GM21723 (cell line): ENCODE data around the gene CA6.
"Not testable (repeated sequence)": the region's sequence is repeated elsewhere in the genome, so short reads cannot be mapped to it uniquely, and the experiment has no call there.

ENCODE experiments used
- ATAC-seq: cut with Tn5 transposase; IDR thresholded peaks from one replicate; pipeline ENCODE4 v1.9.1; 2021; ENCODE audit warnings: mild to moderate bottlenecking, moderate library complexity; ENCODE audit not compliant: unreplicated experiment

Gene CA6

DNA sequence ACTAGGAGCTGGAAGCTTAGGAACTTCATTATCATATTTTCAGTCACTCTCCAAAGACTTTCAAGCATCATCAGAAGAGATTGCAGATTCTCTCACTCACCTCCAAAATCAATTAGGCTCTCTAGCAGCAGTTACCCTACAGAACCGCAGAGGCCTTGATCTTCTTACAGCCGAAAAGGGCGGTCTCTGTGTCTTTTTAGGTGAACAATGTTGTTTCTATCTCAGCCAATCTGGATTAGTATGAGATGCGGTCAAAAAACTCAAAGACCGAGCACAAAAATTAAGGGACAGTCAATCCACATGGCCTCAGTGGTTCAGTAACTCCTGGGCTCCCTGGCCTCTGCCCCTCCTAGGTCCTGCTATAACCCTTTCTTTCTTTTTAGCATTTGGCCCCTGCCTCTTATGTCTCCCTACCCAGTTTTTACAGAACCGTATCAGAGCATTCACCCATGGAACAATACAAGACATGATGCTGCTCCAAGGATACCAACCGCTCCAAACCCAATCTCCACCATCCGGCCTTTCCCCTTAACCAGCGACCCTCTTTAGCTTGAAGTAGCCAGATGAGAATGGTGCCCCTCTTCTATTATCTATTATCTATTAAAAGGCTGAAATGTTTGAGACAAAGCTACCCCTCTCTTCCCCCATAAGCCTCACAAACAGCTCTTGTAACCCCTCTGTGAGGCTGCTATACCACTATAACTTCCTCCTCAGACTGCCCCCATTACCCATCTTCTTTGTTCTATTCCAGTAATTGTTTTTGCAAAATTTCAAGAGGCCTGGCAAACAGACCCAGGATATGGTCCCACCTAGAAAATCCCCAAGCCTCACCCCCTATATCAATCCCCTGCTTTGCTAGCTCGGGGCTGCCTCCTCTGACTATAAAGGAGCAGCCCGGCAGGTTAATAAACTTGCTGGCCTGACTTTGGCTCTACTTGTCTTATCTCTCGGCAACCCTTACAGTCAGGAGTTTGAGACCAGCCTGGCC lies 18.7 kb upstream of the CA6 start:
- ATAC-seq: no peak

DNA sequence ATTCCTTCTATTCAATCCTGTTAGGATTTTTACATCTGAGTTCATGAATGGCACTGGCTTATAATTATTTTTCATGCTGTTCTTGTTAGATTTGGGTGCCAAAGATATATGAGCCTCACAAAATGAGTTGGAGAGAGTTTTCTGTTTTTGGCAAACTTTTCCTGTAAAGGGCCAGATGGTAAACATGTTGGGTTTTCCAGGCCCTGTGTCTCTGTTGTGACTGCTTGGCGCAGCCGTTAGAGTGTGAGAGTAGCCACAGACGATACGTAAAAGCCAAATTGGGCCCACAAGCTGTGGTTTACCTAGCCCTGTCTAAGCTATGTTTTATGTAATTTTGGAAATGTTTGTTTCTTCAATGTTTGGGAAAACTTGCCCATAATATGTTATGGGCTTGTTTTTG lies 15.6 kb upstream of the CA6 start:
- ATAC-seq: no peak

DNA sequence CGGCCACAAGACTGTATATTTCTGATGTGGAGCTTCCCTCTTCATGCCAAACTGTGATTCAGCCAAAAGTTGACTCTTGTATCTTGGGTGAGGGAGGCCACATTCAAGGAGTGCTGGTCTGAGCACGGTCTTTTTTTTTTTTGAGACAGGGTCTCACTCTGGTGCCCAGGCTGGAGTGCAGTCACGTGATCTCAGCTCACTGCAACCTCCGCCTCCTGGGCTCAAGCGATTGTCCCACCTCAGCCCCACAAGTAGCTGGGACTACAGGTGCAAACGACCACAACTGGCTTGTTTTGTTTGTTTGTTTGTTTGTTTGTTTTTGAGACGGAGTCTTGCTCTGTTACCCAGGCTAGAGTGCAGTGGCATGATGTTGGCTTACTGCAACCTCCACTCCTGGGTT lies 8.6 kb upstream of the CA6 start:
- ATAC-seq: not testable (repeated sequence)

DNA sequence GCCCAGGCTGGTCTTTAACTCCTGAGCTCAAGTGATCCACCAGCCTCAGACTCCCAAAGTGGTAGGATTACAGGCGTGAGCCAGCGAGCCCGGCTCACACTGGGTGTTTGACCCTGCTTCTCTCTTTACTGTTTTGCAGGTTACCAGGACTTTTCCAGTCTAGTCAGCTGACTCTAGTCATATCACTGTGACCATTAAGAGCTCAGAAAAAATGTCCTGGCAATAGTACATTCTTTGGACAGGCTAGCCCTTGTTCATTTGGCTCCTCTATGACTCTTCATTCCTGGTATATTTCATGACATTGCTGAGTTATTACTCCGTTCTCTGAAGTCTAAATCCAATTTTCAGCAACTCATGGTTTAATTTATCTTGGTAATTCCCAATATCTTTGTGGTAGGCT lies 8.0 kb upstream of the CA6 start:
- ATAC-seq: no peak

DNA sequence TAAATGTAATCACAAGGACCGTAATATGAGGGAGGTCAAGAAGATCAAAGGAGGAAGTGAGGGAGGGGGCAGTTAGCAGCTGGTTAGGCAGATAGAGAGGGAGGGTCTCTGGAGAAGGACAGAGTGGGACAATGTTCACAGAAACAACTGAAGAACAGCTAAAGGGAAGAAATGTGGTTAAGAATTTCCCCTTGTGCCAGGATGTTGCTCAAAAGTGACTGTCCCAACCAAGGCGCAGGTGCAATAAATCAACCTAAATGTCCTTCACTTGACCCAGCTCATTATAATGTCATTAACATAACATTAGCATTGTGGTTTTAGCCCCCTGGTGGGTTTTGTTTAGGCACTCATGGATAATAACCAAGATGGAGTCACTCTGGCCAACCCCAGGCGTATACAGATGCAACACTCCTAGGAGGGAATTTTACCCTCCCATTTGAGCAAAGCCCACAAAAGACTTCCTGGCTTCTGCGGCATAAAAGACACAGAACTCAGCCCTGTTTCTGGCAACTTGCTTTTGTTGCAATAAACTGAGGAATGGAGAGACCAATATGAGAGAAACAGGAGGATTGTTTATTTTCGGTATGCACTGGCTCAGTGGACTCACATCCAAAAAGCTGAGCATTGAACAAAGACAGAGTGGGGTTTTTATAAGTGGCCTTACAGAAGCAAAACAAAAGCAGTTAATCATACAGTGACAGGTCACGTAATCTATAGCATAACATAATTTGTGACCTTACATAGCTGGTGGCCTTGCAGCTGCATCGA lies 7.3 kb upstream of the CA6 start:
- ATAC-seq: no peak

DNA sequence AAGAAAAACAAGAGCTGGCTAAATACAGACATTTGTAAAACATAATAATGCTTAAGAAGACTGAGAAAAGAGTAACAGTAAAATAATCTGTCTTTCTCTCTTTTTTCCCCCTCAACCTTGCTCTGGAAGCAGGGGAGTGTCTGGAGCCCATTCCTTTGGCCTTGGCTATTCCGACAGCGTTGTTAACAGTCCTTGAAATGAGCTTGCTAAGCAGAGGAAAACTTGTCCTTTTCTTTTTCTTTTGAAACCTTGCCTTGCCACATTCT lies 6.7 kb upstream of the CA6 start:
- no peak for ATAC-seq

DNA sequence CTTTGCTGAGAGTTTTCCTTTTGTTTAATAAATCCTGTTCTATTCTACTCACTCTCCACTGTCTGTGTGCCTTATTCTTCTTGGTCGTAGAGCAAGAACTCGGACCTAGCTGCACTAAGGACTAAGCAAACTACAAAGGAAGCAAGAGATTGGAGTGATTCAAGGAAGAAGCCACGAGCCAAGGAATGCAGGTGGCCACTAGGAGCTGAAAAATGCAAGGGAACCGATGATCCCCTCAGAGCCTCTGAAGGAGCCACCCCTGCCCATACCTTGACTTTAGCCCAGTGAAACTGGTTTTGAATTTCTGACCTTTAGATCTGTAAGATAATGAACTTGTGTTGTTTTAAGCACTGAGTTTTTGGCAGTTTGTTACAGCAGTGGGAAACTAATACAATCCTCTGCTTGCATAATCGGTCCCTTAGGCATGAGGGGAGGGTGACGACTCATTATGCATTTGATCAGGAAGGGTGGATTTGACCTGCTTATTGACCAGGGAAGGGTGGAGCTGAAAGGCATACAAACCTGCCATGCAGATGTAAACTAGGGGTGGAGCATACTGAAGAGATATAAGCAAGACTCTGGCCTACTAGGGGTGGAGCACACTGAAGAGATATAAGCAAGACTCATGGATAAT lies 6.2 kb upstream of the CA6 start:
- no peak for ATAC-seq

DNA sequence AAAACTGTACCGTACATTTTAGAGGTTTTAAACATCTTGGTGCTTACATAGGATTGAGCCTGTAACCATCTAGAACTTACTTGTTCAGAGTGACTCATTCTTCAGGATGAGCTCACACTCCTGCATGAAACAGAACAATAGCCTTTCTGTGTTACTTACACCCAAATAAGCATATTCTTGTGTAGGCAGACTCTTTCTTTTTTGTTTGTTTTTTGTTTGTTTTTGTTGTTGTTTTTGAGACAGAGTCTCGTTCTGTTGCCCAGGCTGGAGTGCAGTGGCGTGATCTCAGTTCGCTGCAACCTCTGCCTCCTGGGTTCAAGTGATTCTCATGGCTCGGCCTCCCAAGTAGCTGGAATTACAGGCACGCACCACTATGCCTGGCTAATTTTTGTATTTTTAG lies 3.8 kb upstream of the CA6 start:
- no peak for ATAC-seq

DNA sequence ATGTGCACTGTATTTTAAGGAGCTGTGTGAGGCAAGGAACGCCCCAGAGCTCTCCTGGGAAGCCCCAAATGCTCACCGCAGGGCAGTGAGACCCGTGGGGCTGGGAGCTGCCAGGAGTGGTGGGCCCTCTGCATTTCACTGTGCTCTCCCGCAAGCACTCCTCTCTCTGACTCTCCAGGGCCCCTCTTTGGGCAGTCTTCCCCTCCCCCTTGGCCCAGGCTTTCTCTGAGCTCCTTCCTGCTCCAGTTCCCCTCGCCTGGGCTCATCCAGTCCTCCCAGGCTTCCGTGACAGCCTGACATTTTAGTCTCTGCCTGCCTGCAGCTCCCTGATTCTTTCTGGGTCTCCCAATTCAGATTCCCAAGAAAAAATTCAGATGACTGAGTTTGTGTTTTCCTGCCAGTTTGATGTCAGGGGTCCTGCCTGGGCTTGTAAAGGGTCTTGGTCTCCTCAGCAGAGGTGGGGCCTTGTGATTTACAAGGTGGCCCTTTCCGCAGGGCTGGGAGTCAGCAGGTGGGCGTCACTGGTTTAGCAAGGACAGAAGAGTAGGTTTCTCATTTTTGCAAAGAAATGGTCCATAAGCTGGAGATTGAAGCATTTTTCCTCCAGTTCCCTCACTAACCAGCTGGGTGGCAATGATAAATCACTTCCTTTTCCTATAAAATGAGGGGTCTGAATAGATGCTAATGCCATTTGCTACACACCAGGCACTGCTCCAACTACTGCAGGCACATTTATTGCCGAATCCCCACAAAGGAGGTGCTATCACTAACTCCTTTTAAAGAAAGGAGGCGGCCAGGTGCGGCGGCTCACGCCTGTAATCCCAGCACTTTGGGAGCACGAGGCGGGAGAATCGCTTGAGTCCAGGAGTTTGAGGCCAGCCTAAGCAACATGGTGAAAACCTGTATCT lies 1.9 kb upstream of the CA6 start:
- ATAC-seq: no peak

DNA sequence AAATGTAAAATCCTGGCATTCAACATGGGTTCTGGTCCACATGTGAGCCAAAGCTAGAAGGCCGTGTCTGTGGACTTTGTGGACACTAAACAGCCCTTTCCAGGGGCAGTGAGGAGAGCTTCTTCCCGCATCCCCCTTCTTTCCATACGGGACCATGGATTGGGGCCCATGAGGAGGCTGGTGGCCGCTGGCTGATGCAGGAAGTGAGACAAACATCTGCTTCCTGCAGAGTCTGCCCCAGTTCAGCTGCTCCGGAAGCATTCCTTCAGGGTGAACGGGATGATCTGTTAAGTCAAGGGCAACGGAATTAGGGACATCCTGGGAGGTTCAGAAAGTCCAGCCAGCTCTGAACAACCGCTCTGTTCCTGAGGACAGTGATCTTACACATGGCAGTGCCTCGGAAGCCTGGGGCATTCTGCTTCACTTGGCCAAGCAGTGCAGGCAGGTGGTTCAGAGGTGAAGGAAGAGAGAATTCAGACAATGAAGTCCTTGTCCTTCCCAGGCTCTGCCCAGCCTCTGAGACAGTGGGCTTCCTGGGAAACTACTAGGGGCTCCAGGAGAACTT lies 1.5 kb downstream of the CA6 start:
- ATAC-seq: no peak

DNA sequence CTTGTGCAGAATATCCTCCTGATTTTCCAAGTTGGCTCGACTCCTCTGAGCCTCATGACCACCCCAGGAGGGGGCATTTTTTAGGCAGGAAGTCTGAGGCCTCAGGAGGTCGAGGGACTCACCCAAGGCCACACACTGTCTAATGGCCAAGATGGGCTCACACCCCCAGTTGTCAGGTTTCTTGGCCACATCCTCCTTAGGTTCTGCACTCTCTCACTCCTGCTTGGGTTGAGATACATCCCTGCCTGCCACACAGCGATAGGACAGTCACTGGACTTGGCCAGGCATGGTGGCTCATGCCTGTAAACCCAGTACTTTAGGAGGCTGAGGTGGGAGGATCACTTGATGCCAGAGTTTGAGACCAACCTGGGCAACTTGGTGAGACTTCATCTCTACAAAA lies 4.6 kb downstream of the CA6 start:
- no peak for ATAC-seq

DNA sequence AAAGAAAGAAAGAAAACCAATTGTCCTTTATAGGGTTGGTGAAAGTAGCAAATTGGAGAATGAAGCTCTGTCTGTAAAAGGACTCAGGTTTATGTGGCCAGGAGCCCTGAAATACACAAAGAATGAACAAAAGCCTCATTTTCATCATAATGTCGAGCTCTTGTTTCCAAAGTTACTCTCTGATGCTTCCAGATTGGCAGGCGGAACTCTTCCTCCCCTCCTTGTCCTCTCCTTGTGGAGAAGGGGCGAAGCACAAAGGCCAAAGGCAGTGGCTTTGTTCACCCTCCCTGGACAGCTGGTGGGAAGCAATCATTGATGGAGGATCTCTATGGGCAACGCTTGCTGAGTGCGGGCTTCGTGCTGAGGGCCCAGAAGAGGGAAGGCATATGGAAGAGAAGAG lies 5.6 kb downstream of the CA6 start:
- ATAC-seq: no peak

DNA sequence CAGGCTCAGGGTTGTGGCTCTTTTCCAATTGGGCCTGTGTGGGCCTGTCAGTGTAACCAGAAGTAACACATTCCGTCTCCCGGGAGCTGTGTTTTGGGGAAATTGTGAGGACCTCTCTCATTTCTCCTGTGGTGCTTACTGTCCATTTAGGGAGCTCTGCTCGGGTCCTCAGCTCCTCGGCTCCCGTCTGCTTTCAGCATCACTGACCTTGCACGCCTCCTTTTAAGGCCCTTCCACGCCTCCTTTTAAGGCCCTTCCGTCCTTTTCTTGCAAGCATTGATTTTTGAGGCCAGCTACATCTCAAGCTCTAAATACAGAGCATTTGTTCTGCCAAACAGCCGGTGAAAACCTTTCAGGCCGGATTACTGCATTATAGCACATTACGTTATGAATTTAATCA lies 9.7 kb downstream of the CA6 start:
- ATAC-seq: no peak

DNA sequence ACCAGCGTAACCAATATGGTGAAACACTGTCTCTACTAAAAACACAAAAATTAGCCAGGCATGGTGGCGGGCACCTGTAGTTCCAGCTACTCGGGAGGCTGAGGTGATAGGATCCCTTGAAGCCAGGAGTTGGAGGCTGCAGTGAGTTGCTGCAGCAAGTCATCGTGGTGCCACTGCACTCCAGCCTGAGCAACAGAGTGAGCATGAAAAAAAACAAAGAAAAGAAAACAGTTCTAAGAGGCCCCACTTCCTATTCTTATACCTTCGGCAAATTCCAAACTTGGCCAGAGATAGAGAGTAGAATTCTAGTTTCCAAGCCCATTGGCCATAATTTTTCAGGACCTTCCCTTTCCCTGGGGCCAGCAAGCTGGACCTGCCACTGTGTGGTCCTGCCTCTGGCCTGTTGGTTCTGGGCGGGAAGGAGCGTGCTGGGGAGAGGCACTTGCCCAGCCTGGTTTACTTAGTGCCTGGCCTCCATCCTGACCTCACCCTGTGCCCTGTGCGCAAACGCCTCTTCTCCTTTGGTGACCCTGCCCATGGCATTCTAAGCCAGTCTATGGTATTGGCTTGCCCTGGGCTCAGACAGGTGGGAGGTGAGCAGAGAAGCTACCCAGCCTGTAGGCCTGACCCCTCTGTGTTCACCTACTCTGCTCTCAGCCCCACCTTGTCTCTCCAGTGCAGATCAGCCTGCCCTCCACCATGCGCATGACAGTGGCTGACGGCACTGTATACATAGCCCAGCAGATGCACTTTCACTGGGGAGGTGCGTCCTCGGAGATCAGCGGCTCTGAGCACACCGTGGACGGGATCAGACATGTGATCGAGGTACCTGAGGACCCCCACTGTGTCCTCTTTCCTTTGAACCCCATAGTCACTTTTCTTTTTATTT lies 11.0 kb downstream of the CA6 start:
- ATAC-seq: no peak

DNA sequence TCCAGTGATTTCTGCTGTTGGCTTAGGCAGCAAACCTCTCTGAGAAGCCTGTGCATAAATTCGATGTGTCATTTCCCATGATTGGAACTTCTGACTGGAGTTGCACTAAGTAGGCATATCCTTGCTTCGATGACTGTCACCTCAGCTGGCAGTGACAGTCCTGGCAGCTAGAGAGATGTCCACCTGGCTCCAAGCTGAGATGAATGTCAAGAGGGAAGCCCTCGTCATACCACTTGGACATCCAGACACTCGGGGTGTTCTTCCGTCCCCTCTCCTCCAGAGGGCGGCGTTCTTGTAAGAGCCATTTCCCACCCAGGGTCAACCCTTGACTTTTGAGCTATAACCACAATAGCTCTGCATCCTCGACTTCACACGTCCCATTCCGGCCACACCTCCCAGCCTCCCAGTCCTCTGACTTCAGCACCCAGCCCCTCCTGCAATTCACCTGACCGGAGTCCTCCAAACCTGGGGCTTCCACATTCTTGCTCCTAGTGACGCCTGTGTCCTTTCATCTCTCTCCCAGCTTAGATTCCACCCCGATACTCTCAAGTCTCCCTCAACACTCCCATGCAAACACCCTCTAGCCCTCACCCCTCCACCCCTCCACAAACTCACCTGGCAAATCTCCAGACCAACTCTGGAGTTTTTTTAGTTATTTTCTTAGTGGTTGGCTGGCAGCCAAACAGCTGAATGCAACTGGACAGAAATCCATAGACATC lies 17.3 kb downstream of the CA6 start:
- ATAC-seq: no peak

DNA sequence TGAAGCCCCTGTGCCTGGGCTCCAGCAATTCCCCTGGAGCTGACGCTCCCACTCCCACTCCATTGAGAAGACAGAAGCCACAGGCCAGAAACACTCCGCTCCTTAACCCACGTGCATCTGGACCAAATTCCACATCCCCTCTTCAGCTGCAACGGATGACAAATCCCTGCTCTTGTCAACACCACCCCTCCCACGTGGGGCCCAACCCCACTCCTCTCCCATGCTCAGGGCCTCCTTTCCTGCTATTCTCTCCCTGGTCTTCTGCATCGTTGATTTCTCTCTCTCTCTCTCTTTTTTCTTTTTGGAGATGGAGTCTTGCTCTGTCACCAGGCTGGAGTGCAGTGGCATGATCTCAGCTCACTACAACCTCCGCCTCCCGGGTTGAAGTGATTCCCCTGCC lies 18.3 kb downstream of the CA6 start:
- no peak for ATAC-seq

DNA sequence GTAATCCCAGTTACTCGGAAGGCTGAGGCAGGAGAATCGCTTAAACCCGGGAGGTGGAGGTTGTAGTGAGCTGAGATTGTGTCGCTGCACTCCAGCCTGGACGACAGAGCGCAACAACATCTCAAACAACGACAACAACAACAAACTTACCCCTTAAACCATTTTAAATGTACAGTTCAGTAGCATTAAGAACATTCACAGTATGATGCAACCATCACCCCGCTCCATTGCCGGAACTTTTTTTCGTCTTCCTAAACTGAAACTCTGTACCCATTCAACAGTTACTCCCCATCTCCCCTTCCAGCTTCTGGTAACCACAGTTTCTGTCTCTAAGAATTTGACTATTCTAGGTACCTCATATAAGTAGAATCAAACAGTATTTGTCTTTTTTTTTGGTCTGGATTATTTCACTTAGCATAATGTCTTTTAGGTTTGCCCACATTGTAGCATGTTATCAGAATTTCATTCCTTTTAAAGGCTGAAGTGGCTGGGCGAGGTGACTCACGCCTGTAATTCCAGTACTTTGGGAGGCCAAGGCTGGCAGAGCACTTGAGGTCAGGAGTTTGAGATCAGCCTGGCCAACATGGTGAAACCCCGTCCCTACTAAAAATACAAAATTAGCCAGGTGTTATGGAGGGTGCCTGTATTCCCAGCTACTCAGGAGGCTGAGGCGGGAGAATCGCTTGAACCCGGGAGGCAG lies 19.6 kb downstream of the CA6 start:
- no peak for ATAC-seq

DNA sequence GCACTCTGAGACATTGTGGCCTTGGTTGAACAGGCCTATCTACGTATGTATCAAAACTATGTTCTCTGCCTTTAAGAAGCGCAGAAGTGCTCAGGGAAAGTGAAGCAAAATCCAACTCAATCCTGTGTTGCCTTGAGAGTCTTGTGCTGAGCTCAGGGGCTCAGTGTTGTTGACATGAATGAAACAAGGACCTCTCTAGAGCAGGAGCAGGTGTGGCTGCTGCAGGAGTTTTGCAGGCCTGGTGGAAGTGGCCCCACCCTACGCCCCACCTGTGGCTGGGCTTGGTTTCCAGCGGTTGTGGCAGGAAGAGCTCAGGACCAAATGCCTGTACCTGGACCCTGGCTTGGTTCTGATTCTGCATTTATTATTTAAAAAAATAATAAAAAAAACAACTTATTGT lies 20.9 kb downstream of the CA6 start:
- ATAC-seq: no peak
